GM23338 (cell line): ENCODE results near the gene IFNA5. TPM values are rescaled to one million over a fixed set of nuclear protein-coding genes. Genes with fewer than 3 reads are reported as not detected.

Experiments used
- ATAC-seq: fragments of 200-7000 bp; cut with Tn5 transposase; 3 replicates; pipeline ENCODE4 v1.9.1; 2020
- DNase-seq: peaks from one replicate; pipeline ENCODE4 v3.0.0-alpha.2; 2015; ENCODE audit warnings: low spot score
- H2AFZ ChIP-seq: fragments of 200-600 bp; sonication (generic); 2 replicates; pipeline ENCODE4 v1.8.0; 2016; ENCODE audit warnings: antibody characterized with exemption, mild to moderate bottlenecking, moderate library complexity
- H3F3A ChIP-seq: fragments of 200-600 bp; sonication (generic); replicated peaks from 2 replicates; pipeline ENCODE4 v1.8.0; 2017; ENCODE audit warnings: antibody characterized with exemption, mixed run types, low read depth
- H3K27ac ChIP-seq: fragments of 200-600 bp; sonication (generic); 2 replicates; pipeline ENCODE4 v1.6.1; 2016; ENCODE audit warnings: low read depth
- H3K27me3 ChIP-seq: fragments of 200-600 bp; sonication (generic); 2 replicates; pipeline ENCODE4 v1.8.0; 2016; ENCODE audit warnings: mild to moderate bottlenecking, mixed run types, moderate library complexity; ENCODE audit not compliant: insufficient read depth
- H3K36me3 ChIP-seq: fragments of 200-600 bp; sonication (generic); 2 replicates; pipeline ENCODE4 v1.8.0; 2016; ENCODE audit warnings: mild to moderate bottlenecking; ENCODE audit not compliant: insufficient read depth
- H3K4me1 ChIP-seq: fragments of 200-600 bp; sonication (generic); 2 replicates; pipeline ENCODE4 v1.8.0; 2016; ENCODE audit warnings: mild to moderate bottlenecking, moderate library complexity; ENCODE audit not compliant: insufficient read depth
- H3K4me2 ChIP-seq: fragments of 200-600 bp; sonication (generic); 2 replicates; pipeline ENCODE4 v1.7.1; 2017; ENCODE audit warnings: mixed run types
- H3K4me3 ChIP-seq: fragments of 200-600 bp; sonication (generic); 2 replicates; pipeline ENCODE4 v1.6.1; 2016; ENCODE audit warnings: mixed run types
- H3K79me2 ChIP-seq: fragments of 200-600 bp; sonication (generic); replicated peaks from 2 replicates; pipeline ENCODE4 v1.8.0; 2017; ENCODE audit warnings: mild to moderate bottlenecking; ENCODE audit not compliant: insufficient read depth
- H3K9me2 ChIP-seq: fragments of 200-600 bp; sonication (generic); 2 replicates; pipeline ENCODE4 v1.8.0; 2017; ENCODE audit not compliant: insufficient read depth
- H4K20me1 ChIP-seq: fragments of 200-600 bp; sonication (generic); replicated peaks from 2 replicates; pipeline ENCODE4 v1.8.0; 2017; ENCODE audit warnings: mild to moderate bottlenecking; ENCODE audit not compliant: insufficient read depth
- H3K27ac Mint-ChIP-seq: 2 replicates; pipeline ENCODE4 v1.8.0; 2020; ENCODE audit warnings: inconsistent platforms, mild to moderate bottlenecking, moderate library complexity, mixed read lengths
- H3K27me3 Mint-ChIP-seq: 3 replicates; pipeline ENCODE4 v1.8.0; 2022; ENCODE audit warnings: low read depth, mild to moderate bottlenecking, moderate library complexity, mixed read lengths, inconsistent platforms; ENCODE audit not compliant: insufficient read depth, poor library complexity
- H3K36me3 Mint-ChIP-seq: 3 replicates; pipeline ENCODE4 v1.8.0; 2021; ENCODE audit warnings: low read depth, mild to moderate bottlenecking, inconsistent platforms, moderate library complexity, mixed read lengths
- H3K4me1 Mint-ChIP-seq: 3 replicates; pipeline ENCODE4 v1.8.0; 2020; ENCODE audit warnings: mild to moderate bottlenecking, inconsistent platforms, mixed read lengths
- H3K4me3 Mint-ChIP-seq: 3 replicates; pipeline ENCODE4 v1.8.0; 2021; ENCODE audit warnings: moderate library complexity, mild to moderate bottlenecking, inconsistent platforms, mixed read lengths
- H3K9me3 Mint-ChIP-seq: 3 replicates; pipeline ENCODE4 v1.8.0; 2020; ENCODE audit warnings: moderate library complexity, mild to moderate bottlenecking, inconsistent platforms, mixed read lengths
- CREB1 ChIP-seq: fragments of 250-450 bp; sonication (Bioruptor Pico); IDR thresholded peaks from 2 replicates; pipeline ENCODE4 v1.5.0; 2020; ENCODE audit warnings: low read depth, mild to moderate bottlenecking, moderate library complexity
- EZH2 ChIP-seq: fragments of 200-600 bp; sonication (generic); IDR thresholded peaks from one replicate; pipeline ENCODE4 v1.8.0; 2017; ENCODE audit warnings: antibody characterized with exemption, mild to moderate bottlenecking, low read depth; ENCODE audit not compliant: unreplicated experiment
- EZH2phosphoT487 ChIP-seq: fragments of 200-600 bp; sonication (generic); IDR thresholded peaks from one replicate; pipeline ENCODE4 v1.8.1; 2018; ENCODE audit warnings: antibody characterized with exemption; ENCODE audit not compliant: unreplicated experiment
- JUNB ChIP-seq: IDR thresholded peaks from one replicate; pipeline ENCODE4 v1.6.1; 2016; ENCODE audit warnings: antibody characterized with exemption; ENCODE audit not compliant: unreplicated experiment
- NANOG ChIP-seq: IDR thresholded peaks from 2 replicates; pipeline ENCODE4 v1.6.1; 2016; ENCODE audit warnings: antibody characterized with exemption, borderline replicate concordance
- POLR2AphosphoS5 ChIP-seq: IDR thresholded peaks from 2 replicates; pipeline ENCODE4 v1.6.1; 2016; ENCODE audit warnings: antibody characterized with exemption, low read depth
- STAT1 ChIP-seq: IDR thresholded peaks from one replicate; pipeline ENCODE4 v1.6.1; 2016; ENCODE audit warnings: antibody characterized with exemption; ENCODE audit not compliant: unreplicated experiment
- ZNF114 ChIP-seq: fragments of 250-450 bp; sonication (Bioruptor Pico); IDR thresholded peaks from 2 replicates; pipeline ENCODE4 v1.5.0; 2020; ENCODE audit warnings: mild to moderate bottlenecking, moderate library complexity
- ZNF331 ChIP-seq: fragments of 250-450 bp; sonication (Bioruptor Pico); IDR thresholded peaks from 2 replicates; pipeline ENCODE4 v1.5.0; 2020; ENCODE audit warnings: low read depth, mild to moderate bottlenecking, moderate library complexity
- polyA plus RNA-seq: library from polyadenylated mRNA; unstranded; fragments of >200 nt; fragmentation: Nextera tagmentation; extraction: Ambion mirVana; gene quantifications from 2 replicates; pipeline ENCODE4 v1.2.1, GENCODE V29; 2016
- total RNA-seq: library from RNA; depleted of rRNA; stranded (reverse); fragments of >200 nt; shearing (Covaris generic); gene quantifications from 2 replicates; pipeline ENCODE4 v1.2.3, GENCODE V29; 2014
- TF ChIP-seq, protein P1 (sequence below), 2 experiments: fragments of 200-600 bp in 1 of 2; sonication (generic) in 1 of 2; conservative IDR thresholded peaks; 2 replicates each; pipeline versions ENCODE4 v1.5.1 to v1.6.1; 2016 to 2017; ENCODE audit warnings: antibody characterized with exemption in 2 of 2, low read depth in 2 of 2, mild to moderate bottlenecking in 2 of 2, moderate library complexity in 1 of 2
- TF ChIP-seq, protein P2 (sequence below): fragments of 250-450 bp; sonication (Bioruptor Pico); IDR thresholded peaks from 2 replicates; pipeline ENCODE4 v1.5.0; 2020; ENCODE audit warnings: mild to moderate bottlenecking, moderate library complexity
- TF ChIP-seq, protein P3 (sequence below): IDR thresholded peaks from 2 replicates; pipeline ENCODE4 v1.6.1; 2016; ENCODE audit warnings: antibody characterized with exemption
- TF ChIP-seq, protein P4 (sequence below): IDR thresholded peaks from one replicate; pipeline ENCODE4 v1.6.1; 2018; ENCODE audit warnings: antibody characterized with exemption; ENCODE audit not compliant: unreplicated experiment

Gene IFNA5
- total and polyA plus RNA-seq, 2 experiments from 2014 or later = not detected

DNA sequence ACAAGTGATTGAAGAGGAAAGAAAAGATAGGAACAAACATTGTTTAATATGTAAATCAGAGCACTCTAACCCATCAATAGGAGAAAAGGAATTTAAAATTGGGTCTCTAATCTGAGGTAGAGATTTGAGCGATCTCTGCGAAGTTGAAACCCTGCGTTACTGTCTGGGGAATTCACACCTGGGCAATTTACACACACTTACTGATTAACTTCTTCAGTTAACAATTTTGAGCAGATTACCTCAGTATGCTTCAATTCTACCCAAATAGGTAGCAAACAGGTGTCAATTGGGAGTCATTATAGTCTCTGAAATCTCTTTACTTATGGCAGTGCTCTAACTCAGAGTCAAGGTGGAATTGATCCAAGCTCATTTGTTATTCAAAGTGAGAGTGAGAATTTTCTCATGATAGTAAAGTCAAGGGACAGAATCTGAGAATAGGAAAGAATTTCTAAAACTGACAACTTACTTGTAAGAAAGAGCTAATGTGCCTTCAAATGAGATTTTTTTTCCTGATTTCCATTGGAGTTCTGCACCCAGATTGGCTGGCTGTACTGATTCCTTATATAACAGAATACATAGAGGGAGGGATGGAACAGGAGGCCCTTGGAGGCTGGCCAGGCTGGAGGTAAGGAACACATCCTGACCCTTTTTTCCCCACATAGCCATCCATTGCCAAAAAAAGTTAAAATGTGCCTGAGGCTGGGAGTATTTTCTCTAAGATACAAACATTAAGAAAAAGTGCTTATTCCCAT, 38.2 kb downstream of the IFNA5 start:
- Mint-ChIP-seq H3K9me3 (peaks cover 5% of the 10 kb centered on the region; the same call in 2 of the 3 replicates), H3K4me3 (no peak overlapping the region), H3K36me3 (no peaks in the 10 kb centered on the region), H3K4me1 (peaks cover 5% of the 10 kb centered on the region; the same call in 1 of the 3 replicates), H3K27ac (no peak overlapping the region), H3K27me3 (peaks cover 74% of the 10 kb centered on the region)
- Histone ChIP-seq H3K4me1 (no peaks in the 10 kb centered on the region), H3K79me2 (no peaks in the 10 kb centered on the region), H3K9me2 (no peaks in the 10 kb centered on the region), H4K20me1 (no peaks in the 10 kb centered on the region; the same call in 1 of the 2 replicates), H3K36me3 (no peaks in the 10 kb centered on the region), H2AFZ (no peak overlapping the region), H3K27me3 (peaks cover 100% of the 10 kb centered on the region), H3K4me3 (no peak overlapping the region), H3F3A (no peaks in the 10 kb centered on the region), H3K4me2 (no peak overlapping the region), H3K27ac (no peak overlapping the region)
- peak; percentile 24 for DNase-seq
- ATAC-seq = no peak; the same call in 2 of the 3 replicates
- TF ChIP-seq, protein P1, sequence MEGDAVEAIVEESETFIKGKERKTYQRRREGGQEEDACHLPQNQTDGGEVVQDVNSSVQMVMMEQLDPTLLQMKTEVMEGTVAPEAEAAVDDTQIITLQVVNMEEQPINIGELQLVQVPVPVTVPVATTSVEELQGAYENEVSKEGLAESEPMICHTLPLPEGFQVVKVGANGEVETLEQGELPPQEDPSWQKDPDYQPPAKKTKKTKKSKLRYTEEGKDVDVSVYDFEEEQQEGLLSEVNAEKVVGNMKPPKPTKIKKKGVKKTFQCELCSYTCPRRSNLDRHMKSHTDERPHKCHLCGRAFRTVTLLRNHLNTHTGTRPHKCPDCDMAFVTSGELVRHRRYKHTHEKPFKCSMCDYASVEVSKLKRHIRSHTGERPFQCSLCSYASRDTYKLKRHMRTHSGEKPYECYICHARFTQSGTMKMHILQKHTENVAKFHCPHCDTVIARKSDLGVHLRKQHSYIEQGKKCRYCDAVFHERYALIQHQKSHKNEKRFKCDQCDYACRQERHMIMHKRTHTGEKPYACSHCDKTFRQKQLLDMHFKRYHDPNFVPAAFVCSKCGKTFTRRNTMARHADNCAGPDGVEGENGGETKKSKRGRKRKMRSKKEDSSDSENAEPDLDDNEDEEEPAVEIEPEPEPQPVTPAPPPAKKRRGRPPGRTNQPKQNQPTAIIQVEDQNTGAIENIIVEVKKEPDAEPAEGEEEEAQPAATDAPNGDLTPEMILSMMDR (conservative IDR thresholded peaks at IDR 0.05; ENCODE audit: low read depth in 2 of 2) = no peak
- TF ChIP-seq ZNF114 (no peak), STAT1 (no peak), JUNB (no peak), NANOG (no peak), POLR2AphosphoS5 (no peak), EZH2phosphoT487 (no peak), CREB1 (CRISPR knock-in tag) (no peak), EZH2 (no peak), ZNF331 (CRISPR knock-in tag) (no peak)
- TF ChIP-seq, protein P2, sequence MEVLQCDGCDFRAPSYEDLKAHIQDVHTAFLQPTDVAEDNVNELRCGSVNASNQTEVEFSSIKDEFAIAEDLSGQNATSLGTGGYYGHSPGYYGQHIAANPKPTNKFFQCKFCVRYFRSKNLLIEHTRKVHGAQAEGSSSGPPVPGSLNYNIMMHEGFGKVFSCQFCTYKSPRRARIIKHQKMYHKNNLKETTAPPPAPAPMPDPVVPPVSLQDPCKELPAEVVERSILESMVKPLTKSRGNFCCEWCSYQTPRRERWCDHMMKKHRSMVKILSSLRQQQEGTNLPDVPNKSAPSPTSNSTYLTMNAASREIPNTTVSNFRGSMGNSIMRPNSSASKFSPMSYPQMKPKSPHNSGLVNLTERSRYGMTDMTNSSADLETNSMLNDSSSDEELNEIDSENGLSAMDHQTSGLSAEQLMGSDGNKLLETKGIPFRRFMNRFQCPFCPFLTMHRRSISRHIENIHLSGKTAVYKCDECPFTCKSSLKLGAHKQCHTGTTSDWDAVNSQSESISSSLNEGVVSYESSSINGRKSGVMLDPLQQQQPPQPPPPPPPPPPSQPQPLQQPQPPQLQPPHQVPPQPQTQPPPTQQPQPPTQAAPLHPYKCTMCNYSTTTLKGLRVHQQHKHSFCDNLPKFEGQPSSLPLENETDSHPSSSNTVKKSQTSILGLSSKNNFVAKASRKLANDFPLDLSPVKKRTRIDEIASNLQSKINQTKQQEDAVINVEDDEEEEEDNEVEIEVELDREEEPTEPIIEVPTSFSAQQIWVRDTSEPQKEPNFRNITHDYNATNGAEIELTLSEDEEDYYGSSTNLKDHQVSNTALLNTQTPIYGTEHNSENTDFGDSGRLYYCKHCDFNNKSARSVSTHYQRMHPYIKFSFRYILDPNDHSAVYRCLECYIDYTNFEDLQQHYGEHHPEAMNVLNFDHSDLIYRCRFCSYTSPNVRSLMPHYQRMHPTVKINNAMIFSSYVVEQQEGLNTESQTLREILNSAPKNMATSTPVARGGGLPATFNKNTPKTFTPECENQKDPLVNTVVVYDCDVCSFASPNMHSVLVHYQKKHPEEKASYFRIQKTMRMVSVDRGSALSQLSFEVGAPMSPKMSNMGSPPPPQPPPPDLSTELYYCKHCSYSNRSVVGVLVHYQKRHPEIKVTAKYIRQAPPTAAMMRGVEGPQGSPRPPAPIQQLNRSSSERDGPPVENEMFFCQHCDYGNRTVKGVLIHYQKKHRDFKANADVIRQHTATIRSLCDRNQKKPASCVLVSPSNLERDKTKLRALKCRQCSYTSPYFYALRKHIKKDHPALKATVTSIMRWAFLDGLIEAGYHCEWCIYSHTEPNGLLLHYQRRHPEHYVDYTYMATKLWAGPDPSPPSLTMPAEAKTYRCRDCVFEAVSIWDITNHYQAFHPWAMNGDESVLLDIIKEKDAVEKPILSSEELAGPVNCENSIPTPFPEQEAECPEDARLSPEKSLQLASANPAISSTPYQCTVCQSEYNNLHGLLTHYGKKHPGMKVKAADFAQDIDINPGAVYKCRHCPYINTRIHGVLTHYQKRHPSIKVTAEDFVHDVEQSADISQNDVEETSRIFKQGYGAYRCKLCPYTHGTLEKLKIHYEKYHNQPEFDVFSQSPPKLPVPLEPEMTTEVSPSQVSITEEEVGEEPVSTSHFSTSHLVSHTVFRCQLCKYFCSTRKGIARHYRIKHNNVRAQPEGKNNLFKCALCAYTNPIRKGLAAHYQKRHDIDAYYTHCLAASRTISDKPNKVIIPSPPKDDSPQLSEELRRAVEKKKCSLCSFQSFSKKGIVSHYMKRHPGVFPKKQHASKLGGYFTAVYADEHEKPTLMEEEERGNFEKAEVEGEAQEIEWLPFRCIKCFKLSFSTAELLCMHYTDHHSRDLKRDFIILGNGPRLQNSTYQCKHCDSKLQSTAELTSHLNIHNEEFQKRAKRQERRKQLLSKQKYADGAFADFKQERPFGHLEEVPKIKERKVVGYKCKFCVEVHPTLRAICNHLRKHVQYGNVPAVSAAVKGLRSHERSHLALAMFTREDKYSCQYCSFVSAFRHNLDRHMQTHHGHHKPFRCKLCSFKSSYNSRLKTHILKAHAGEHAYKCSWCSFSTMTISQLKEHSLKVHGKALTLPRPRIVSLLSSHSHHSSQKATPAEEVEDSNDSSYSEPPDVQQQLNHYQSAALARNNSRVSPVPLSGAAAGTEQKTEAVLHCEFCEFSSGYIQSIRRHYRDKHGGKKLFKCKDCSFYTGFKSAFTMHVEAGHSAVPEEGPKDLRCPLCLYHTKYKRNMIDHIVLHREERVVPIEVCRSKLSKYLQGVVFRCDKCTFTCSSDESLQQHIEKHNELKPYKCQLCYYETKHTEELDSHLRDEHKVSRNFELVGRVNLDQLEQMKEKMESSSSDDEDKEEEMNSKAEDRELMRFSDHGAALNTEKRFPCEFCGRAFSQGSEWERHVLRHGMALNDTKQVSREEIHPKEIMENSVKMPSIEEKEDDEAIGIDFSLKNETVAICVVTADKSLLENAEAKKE (CRISPR knock-in tag) = no peak
- TF ChIP-seq, protein P3, sequence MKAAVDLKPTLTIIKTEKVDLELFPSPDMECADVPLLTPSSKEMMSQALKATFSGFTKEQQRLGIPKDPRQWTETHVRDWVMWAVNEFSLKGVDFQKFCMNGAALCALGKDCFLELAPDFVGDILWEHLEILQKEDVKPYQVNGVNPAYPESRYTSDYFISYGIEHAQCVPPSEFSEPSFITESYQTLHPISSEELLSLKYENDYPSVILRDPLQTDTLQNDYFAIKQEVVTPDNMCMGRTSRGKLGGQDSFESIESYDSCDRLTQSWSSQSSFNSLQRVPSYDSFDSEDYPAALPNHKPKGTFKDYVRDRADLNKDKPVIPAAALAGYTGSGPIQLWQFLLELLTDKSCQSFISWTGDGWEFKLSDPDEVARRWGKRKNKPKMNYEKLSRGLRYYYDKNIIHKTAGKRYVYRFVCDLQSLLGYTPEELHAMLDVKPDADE = no peak
- TF ChIP-seq, protein P4, sequence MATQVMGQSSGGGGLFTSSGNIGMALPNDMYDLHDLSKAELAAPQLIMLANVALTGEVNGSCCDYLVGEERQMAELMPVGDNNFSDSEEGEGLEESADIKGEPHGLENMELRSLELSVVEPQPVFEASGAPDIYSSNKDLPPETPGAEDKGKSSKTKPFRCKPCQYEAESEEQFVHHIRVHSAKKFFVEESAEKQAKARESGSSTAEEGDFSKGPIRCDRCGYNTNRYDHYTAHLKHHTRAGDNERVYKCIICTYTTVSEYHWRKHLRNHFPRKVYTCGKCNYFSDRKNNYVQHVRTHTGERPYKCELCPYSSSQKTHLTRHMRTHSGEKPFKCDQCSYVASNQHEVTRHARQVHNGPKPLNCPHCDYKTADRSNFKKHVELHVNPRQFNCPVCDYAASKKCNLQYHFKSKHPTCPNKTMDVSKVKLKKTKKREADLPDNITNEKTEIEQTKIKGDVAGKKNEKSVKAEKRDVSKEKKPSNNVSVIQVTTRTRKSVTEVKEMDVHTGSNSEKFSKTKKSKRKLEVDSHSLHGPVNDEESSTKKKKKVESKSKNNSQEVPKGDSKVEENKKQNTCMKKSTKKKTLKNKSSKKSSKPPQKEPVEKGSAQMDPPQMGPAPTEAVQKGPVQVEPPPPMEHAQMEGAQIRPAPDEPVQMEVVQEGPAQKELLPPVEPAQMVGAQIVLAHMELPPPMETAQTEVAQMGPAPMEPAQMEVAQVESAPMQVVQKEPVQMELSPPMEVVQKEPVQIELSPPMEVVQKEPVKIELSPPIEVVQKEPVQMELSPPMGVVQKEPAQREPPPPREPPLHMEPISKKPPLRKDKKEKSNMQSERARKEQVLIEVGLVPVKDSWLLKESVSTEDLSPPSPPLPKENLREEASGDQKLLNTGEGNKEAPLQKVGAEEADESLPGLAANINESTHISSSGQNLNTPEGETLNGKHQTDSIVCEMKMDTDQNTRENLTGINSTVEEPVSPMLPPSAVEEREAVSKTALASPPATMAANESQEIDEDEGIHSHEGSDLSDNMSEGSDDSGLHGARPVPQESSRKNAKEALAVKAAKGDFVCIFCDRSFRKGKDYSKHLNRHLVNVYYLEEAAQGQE = no peak
